Measurements from ENCODE around the gene CCDC33.

CCDC33 gene

GRCh38 chr15:74233373-74233772, 2.8 kb upstream of the CCDC33 start:
- DNase-seq = no peak

- no peak for DNase-seq
Measured at GRCh38 chr15:74233851-74234597, 2.1 kb upstream of the CCDC33 start.

GRCh38 chr15:74234598-74234875, 1.6 kb upstream of the CCDC33 start:
- no peak for DNase-seq

GRCh38 chr15:74239051-74239705, 3.1 kb downstream of the CCDC33 start:
- DNase-seq = no peak

DNA sequence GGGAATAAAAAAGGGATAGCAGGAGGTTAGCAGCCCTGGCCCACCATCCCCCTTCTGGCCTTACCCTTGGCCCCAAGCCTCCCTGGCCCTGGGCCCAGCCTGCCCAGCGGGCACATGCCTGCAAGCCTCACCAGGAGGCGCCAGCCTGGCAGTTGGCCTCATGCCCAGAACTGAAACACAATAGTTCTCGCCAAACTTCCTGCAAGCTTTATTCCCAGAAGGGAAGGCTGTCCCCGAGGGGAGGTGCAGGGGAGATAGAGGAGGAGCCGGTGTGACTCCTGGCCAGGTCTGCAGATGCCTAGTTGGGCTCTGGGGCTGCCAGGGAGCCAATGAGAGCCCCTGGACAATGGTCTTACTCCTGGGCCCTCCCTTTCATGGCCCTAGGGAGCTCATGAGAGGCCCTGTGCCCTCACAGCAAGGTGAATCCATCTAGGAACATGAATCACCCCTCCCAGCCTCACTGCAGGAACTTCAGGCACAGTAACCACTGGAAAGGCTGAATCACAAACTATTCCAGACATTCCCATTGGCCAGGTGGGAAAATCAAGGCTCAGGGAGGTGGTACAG, 4.0 kb downstream of the CCDC33 start:
- no peak for DNase-seq

- DNase-seq = no peak
Measured at GRCh38 chr15:74240897-74241614, 4.9 kb downstream of the CCDC33 start.

- no peak for DNase-seq
Measured at GRCh38 chr15:74242441-74243185, 6.5 kb downstream of the CCDC33 start.

- no peak for DNase-seq
Measured at GRCh38 chr15:74243431-74243830, 7.3 kb downstream of the CCDC33 start.

DNA sequence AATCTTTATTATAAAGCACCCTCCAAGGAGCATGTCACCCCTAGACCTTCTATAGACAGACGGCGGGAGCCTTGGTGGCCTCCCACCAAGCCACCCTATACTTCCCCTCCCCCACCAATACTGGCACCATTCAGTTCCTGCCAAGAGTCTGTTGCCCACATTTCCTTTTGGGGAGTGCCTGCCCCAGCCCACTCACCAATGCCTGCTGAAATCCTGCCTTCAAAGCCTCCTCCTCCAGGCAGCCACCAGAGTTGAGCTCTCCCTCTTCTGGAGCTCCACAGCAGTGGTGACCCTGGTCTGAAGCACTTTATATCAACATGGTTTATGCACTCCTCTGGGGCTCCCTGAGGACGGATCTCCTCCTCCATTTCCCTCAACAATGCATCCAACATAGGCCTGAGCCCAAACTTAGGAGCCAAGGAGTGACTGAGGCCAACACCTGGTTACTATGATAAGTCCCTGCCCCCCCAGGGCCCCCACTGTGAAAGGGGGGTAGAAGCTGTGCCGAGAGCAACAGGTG, 8.8 kb downstream of the CCDC33 start:
- DNase-seq = no peak

DNA sequence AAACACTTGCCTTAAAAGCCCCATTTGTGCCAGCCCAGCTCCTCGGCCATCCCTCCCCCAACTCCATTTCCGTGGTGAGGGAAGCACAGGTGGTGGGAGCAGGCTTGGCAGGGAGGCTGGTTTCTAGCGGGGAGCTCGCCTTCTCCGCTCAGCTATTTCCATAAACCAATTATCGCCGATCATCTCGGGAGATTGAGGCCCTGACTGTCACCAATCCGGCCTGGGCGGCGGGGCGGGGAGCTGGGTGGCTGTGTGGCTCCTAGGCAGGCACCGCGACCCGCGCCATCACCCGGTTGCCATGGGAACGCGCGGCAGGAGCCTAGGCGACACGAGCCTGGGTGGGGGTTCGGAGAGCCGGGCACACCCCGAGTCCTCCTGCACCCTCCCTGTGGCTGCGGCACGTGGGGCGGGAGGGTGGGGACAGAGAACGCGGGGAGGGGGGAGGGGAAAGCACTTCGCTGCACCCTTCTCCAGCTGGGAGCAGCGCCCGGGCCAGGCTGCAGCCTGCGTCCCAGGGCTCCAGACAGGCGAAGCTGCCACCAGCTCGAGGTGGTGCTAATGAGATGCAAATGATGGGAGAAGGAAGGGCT, 9.3 kb downstream of the CCDC33 start:
- peak in 1 of 2 donors; percentile 20 for DNase-seq

- no peak for DNase-seq
Measured at GRCh38 chr15:74250266-74250665, 14.1 kb downstream of the CCDC33 start.

GRCh38 chr15:74251131-74251811, 15.1 kb downstream of the CCDC33 start:
- DNase-seq = no peak

DNA sequence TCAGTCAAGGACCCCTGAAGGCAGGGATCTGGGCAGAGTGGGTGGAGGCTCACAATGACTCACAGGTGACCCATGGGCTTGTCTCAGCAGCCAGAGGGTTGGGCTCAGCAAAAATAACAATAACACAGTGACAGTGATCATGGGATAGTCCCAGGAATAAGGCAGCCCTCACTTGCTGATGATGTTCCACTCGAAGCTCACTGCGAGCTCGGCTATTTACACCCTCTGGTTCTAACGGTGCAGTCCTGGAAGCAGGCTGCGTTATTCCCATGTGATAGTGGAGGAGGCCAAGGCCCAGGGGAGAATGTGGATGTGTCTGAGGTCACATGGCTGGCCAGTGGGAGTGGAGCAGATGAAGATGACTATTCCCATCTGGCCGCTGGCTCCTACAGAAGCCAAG, 16.2 kb downstream of the CCDC33 start:
- no peak for DNase-seq

GRCh38 chr15:74252721-74253120, 16.6 kb downstream of the CCDC33 start:
- no peak for DNase-seq

- no peak for DNase-seq
Measured at GRCh38 chr15:74253211-74253921, 17.2 kb downstream of the CCDC33 start.

DNA sequence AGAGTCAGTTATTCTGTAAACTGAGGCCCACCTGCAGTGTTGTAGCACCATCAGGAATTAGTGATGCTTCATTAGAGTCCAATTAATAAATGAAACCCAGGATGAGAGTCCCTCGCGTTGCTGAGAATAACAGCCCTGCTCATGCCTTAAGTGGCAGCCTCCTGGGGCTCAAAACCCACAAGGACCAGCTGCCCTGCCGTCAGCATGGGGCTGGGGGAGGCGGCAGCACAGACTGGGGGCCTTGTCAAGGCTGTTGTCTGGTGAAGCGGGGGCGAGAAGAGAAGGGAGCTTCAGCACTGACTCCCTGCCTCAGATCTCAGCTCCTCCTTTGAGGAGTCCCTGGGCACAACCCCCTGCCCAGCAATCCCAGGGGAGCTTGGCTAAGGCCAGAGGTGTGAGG, 21.0 kb downstream of the CCDC33 start:
- no peak for DNase-seq

- no peak for DNase-seq
Measured at GRCh38 chr15:74257623-74258022, 21.5 kb downstream of the CCDC33 start.

- no peak for DNase-seq
Measured at GRCh38 chr15:74258456-74259291, 22.5 kb downstream of the CCDC33 start.

DNA sequence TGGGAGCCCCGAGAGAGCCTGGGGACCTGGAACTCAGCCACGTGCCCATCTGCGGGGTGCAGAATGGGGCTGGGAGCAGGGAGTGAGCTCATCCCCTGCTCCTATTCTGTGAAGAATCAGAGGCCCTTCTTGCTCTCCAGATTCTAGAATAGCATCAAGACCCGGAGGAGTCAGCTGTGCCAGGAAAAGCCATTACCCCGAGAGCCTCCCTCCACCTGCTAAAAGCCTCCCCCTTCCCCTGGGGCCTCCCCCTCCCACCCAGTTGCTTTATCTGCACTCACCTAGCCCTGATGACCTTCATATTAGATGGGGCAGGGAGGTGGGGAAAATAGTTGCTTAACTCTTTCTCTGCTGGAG, 23.1 kb downstream of the CCDC33 start:
- DNase-seq = no peak
